GM23248 (cell line): ENCODE results near the gene TPO. TPM values are rescaled to one million over a fixed set of nuclear protein-coding genes. Genes with fewer than 3 reads are reported as not detected.
"Not testable (repeated sequence)": the region's sequence is repeated elsewhere in the genome, so short reads cannot be mapped to it uniquely, and the experiment has no call there.

ENCODE experiments used
- DNase-seq: peaks from one replicate; pipeline ENCODE4 v3.0.0-alpha.2; 2015
- H2AFZ ChIP-seq: fragments of 200-600 bp; sonication (generic); 2 replicates; pipeline ENCODE4 v1.6.1; 2016; ENCODE audit warnings: antibody characterized with exemption
- H3F3A ChIP-seq: fragments of 200-600 bp; sonication (generic); 2 replicates; pipeline ENCODE4 v1.6.1; 2016; ENCODE audit warnings: mild to moderate bottlenecking, antibody characterized with exemption, mixed run types; ENCODE audit not compliant: insufficient read depth
- H3K27ac ChIP-seq: fragments of 200-600 bp; sonication (generic); 2 replicates; pipeline ENCODE4 v1.5.1; 2016; ENCODE audit warnings: mild to moderate bottlenecking
- H3K27me3 ChIP-seq: fragments of 200-600 bp; sonication (generic); replicated peaks from 2 replicates; pipeline ENCODE4 v1.6.1; 2016; ENCODE audit warnings: mild to moderate bottlenecking; ENCODE audit not compliant: insufficient read depth
- H3K36me3 ChIP-seq: fragments of 200-600 bp; sonication (generic); 2 replicates; pipeline ENCODE4 v1.6.1; 2016; ENCODE audit warnings: low read depth, mild to moderate bottlenecking
- H3K4me1 ChIP-seq: fragments of 200-600 bp; sonication (generic); 2 replicates; pipeline ENCODE4 v1.6.1; 2016; ENCODE audit warnings: mild to moderate bottlenecking; ENCODE audit not compliant: insufficient read depth
- H3K4me2 ChIP-seq: fragments of 200-600 bp; sonication (generic); one replicate; pipeline ENCODE4 v1.6.1; 2016; ENCODE audit warnings: mild to moderate bottlenecking; ENCODE audit not compliant: unreplicated experiment
- H3K4me3 ChIP-seq: fragments of 200-600 bp; sonication (generic); 2 replicates; pipeline ENCODE4 v1.5.1; 2016; ENCODE audit warnings: mild to moderate bottlenecking
- H3K79me2 ChIP-seq: fragments of 200-600 bp; sonication (generic); 2 replicates; pipeline ENCODE4 v1.6.1; 2016; ENCODE audit warnings: mild to moderate bottlenecking; ENCODE audit not compliant: insufficient read depth
- H3K9ac ChIP-seq: fragments of 200-600 bp; sonication (generic); 2 replicates; pipeline ENCODE4 v1.6.1; 2016; ENCODE audit warnings: mild to moderate bottlenecking
- H3K9me2 ChIP-seq: fragments of 200-600 bp; sonication (generic); 2 replicates; pipeline ENCODE4 v1.6.1; 2016; ENCODE audit warnings: mixed run types, mild to moderate bottlenecking, moderate library complexity; ENCODE audit not compliant: insufficient read depth
- H3K9me3 ChIP-seq: fragments of 200-600 bp; sonication (generic); one replicate; pipeline ENCODE4 v1.6.1; 2017; ENCODE audit warnings: low read depth
- H4K20me1 ChIP-seq: fragments of 200-600 bp; sonication (generic); 2 replicates; pipeline ENCODE4 v1.6.0; 2016; ENCODE audit not compliant: insufficient read depth
- EZH2 ChIP-seq: fragments of 200-600 bp; sonication (generic); IDR thresholded peaks from 2 replicates; pipeline ENCODE4 v1.6.1; 2018; ENCODE audit warnings: antibody characterized with exemption, mild to moderate bottlenecking; ENCODE audit not compliant: insufficient read depth, poor library complexity, severe bottlenecking
- EZH2phosphoT487 ChIP-seq: fragments of 200-600 bp; sonication (generic); IDR thresholded peaks from 2 replicates; pipeline ENCODE4 v1.6.1; 2018; ENCODE audit warnings: antibody characterized with exemption, moderate library complexity, mild to moderate bottlenecking, low read depth; ENCODE audit not compliant: insufficient read depth
- WGBS, 2 experiments: methylation state at CpG; one replicate each; pipeline ENCODE4 v1.1.6; 2015 to 2017; ENCODE audit warnings: low lambda C conversion rate in 2 of 2, low coverage in 1 of 2; ENCODE audit errors: missing lambda C conversion rate in 2 of 2; 5-methylcytosine and 5-hydroxymethylcytosine counted together
- in situ Hi-C: fragments of 300-500 bp; cut with MboI; formaldehyde crosslinking; loops from 2 replicates; pipeline ENCODE4 v1.15.0; 2020
- polyA plus RNA-seq: library from polyadenylated mRNA; unstranded; fragments of >200 nt; fragmentation: Nextera tagmentation; extraction: Ambion mirVana; gene quantifications from 2 replicates; pipeline ENCODE4 v1.2.1, GENCODE V29; 2016
- total RNA-seq: library from RNA; depleted of rRNA; stranded (reverse); fragments of >200 nt; shearing (Covaris generic); gene quantifications from 2 replicates; pipeline ENCODE4 v1.2.3, GENCODE V29; 2014

The TPO gene
- total and polyA plus RNA-seq, 2 experiments from 2014 or later, result not detected

DNA sequence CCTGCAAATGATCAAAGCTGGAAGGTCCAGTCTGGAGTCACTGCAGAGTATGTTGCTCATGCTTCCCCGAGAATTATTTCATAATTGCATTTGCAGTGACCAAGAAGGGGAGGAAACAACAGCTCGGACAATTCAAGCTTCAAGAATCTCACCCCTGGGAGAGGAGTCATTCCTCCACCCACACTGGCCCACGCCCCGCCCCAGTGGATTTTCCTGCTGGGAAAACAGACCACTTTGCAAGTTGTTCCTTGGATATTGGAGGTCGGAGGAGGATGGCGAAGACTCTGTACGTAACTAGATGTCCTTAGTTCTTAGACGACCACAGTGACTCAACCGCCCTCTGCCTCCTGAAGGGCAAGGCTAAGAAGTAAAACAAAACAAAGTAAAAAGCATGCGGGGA is 159.4 kb downstream of the TPO start:
- Histone ChIP-seq H3K79me2 (no peaks in the 10 kb centered on the region), H3K4me1 (peaks cover 13% of the 10 kb centered on the region), H3K9me2 (no peaks in the 10 kb centered on the region), H3K4me2 (peak overlapping the region; percentile 40), H3K9ac (no peak overlapping the region), H3K9me3 (no peaks in the 10 kb centered on the region), H3K36me3 (no peaks in the 10 kb centered on the region), H3K27ac (no peak overlapping the region), H4K20me1 (no peaks in the 10 kb centered on the region), H3K27me3 (no peaks in the 10 kb centered on the region), H3F3A (0 out of 2 replicates have a peak, but pooled peaks cover 9% of the 10 kb centered on the region), H2AFZ (0 out of 2 replicates have a peak overlapping the region, but pooled peaks have one; percentile 37), H3K4me3 (no peak overlapping the region)
- in situ Hi-C loops, result no loop called here
- DNase-seq, result peak; percentile 90
- WGBS, 2 experiments, result 44 to 47% methylated on average over 10 of the region's 10 CpGs
- TF ChIP-seq EZH2 (no peak), EZH2phosphoT487 (no peak)

DNA sequence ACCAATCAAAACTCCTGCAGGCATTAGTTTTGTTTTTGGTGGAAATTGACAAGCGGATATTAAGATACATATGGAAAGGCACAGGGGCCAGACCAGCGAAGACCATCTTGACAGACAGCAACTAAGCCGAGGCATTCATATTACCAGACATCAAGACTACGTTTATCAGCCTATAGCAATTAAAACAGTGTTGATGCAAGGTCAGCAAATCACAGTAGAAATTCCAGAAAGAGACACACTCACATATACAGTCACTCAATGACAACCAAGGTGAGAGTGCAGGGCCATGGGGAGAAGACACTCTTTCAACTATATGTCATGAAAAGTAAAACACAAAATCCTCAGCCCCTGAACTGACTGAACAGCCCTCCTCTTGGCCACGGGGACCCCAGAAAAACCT is 164.6 kb downstream of the TPO start:
- Histone ChIP-seq H2AFZ (no peak overlapping the region), H3K9me2 (no peaks in the 10 kb centered on the region), H3K4me1 (peaks cover 9% of the 10 kb centered on the region), H3K79me2 (no peaks in the 10 kb centered on the region), H4K20me1 (no peaks in the 10 kb centered on the region), H3K4me2 (no peak overlapping the region), H3K9me3 (no peaks in the 10 kb centered on the region), H3K27me3 (no peaks in the 10 kb centered on the region), H3K9ac (no peak overlapping the region), H3K36me3 (no peaks in the 10 kb centered on the region), H3K4me3 (no peak overlapping the region), H3K27ac (no peak overlapping the region), H3F3A (no peaks in the 10 kb centered on the region)
- TF ChIP-seq EZH2, result no peak
- no peak for TF ChIP-seq EZH2phosphoT487
- in situ Hi-C loops, result no loop called here
- 90 to 98% methylated on average over 5 of the region's 5 CpGs for WGBS, 2 experiments
- no peak for DNase-seq

DNA sequence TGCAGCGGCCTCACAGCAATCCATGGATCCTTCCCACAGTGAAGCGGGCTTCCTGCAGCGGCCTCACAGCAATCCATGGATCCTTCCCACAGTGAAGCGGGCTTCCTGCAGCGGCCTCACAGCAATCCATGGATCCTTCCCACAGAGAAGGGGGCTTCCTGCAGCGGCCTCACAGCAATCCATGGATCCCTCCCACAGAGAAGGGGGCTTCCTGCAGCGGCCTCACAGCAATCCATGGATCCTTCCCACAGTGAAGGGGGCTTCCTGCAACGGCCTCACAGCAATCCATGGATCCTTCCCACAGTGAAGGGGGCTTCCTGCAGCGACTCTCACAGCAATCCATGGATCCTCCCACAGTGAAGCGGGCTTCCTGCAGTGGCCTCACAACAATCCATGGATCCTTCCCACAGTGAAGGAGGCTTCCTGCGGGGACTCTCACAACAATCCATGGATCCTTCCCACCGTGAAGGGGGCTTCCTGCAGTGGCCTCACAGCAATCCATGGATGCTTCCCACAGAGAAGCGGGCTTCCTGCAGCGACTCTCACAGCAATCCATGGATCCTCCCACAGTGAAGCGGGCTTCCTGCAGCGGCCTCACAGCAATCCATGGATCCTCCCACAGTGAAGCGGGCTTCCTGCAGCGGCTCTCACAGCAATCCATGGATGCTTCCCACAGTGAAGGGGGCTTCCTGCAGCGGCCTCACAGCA is 168.1 kb downstream of the TPO start:
- H3F3A ChIP-seq, H3K9ac ChIP-seq, H2AFZ ChIP-seq, H3K4me2 ChIP-seq, H3K79me2 ChIP-seq, in situ Hi-C loops, H4K20me1 ChIP-seq, H3K27ac ChIP-seq, H3K27me3 ChIP-seq, H3K36me3 ChIP-seq, DNase-seq, H3K4me1 ChIP-seq, H3K4me3 ChIP-seq, H3K9me2 ChIP-seq, H3K9me3 ChIP-seq: not testable (repeated sequence)
- 91 to 92% methylated on average over 10 to 19 of the region's 19 CpGs for WGBS, 2 experiments

DNA sequence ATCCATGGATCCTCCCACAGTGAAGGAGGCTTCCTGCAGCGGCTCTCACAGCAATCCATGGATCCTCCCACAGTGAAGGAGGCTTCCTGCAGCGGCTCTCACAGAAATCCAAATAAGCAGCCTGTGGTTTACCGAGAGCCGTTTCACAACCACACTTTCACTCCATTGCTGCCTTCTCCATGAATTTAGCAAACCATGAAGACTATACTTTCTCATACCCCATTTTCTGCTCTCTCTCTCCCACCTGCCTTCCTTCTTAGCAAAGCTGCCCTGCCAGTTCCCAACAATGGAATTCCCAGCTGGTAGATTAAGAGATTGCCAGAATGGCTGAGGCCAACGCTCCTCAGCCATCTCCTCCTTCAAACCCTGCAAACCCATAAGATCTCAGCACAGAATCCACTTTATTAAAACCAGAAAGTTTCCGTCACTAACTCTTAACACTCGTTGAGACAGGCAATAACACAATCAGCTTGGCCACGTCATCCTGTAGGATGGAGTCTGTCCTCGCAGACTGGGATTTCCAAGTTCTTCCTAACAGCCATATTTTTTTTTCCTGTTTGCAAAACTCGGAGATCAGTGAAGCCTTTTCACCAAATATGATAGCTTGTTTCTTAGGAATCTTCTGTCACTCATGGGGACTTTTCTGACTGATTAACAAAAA is 168.8 kb downstream of the TPO start:
- Histone ChIP-seq H2AFZ (peak overlapping the region; percentile 18; the same call in 1 of the 2 replicates), H3K9me3 (no peaks in the 10 kb centered on the region), H3K4me2 (peak overlapping the region; percentile 16), H4K20me1 (no peaks in the 10 kb centered on the region), H3K9ac (no peak overlapping the region), H3F3A (no peaks in the 10 kb centered on the region), H3K4me1 (0 out of 2 replicates have a peak, but pooled peaks cover 5% of the 10 kb centered on the region), H3K79me2 (no peaks in the 10 kb centered on the region), H3K36me3 (no peaks in the 10 kb centered on the region), H3K27me3 (no peaks in the 10 kb centered on the region), H3K9me2 (no peaks in the 10 kb centered on the region), H3K4me3 (no peak overlapping the region), H3K27ac (no peak overlapping the region)
- WGBS, 2 experiments, result 32 to 39% methylated on average over 10 of the region's 10 CpGs
- in situ Hi-C loops, result no loop called here
- TF ChIP-seq EZH2 (no peak), EZH2phosphoT487 (no peak)
- DNase-seq, result peak; percentile 70
